ENCODE results near the gene MAP6D1.

The MAP6D1 gene

GRCh38 chr3:183822631-183823030 is 2.7 kb downstream of the MAP6D1 start:
- DNase-seq = no peak

- no peak for DNase-seq
Observed at GRCh38 chr3:183819831-183820230, 5.5 kb downstream of the MAP6D1 start.

DNA sequence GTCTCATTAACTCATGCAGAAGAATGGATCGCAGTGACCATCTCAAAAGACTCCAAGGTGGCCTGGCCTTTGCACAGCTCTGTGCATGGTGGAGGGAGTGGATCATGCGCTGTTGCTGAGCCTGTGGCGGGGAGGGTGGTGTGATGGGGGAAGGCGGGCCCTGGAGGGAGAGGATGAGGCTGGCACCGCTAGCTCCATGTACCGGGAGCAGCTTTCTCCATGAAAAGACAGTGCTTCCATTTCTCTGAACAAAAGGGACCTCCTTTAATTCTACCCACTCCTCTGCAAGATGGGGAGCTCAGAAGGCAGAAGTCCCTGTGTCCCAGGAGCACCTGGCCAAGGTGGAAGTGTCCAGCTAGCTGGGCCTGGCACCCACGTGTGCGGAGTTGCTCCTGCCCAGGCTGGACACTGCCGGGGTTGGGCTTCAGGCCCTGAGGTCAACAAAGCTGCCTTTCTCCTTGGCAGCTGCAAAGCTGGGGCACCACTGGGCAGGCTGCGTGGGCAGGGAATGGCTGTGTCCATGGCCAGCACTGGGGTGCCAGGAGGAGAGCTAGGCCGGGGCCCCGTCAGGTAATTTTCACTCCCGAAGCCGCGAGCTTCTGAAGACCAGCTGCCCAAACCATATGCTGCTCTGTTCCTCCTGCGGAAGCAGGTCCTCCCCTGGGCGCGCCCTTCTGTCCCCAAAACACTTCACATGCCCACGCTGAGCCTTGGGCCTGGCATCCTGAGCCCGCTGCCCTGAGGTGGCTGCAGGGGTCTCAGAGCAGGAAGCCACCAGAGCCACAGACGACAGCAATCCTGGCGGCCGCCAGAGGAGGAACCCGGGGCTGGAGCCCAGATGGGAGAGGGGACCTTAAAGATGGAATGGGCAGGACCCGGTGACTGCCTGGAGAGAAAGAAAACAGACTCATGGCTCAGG is 6.4 kb downstream of the MAP6D1 start:
- no peak for DNase-seq

DNA sequence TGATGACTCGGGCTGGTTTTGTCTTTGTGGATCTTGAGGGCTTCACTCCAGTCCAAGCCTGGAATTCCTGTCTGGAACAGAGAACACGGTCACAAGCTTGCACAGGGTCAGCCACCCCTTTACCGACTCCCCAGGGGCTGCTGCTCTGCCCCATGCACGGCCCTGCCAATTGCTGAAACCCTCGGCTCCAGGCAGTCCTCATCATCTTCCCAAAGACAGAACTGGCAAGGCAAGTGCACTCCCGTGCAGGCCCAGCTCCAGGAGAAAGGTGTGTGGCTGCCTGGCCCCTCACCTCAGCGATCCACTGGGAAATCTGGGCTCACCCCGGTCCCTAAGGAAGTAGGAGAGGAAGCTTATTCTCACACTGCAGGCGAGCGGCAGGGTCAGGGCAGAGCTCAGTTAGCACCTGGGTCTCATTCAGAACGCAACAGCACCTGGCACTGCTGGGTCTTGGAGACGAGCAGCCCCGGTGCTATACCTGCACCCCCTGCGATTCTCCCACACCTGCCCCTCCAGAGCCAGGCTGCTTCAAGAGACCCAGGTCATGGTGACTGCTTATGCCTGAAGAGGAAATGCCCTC is 7.2 kb downstream of the MAP6D1 start:
- DNase-seq = no peak

GRCh38 chr3:183817639-183818038 is 7.7 kb downstream of the MAP6D1 start:
- DNase-seq = no peak

DNA sequence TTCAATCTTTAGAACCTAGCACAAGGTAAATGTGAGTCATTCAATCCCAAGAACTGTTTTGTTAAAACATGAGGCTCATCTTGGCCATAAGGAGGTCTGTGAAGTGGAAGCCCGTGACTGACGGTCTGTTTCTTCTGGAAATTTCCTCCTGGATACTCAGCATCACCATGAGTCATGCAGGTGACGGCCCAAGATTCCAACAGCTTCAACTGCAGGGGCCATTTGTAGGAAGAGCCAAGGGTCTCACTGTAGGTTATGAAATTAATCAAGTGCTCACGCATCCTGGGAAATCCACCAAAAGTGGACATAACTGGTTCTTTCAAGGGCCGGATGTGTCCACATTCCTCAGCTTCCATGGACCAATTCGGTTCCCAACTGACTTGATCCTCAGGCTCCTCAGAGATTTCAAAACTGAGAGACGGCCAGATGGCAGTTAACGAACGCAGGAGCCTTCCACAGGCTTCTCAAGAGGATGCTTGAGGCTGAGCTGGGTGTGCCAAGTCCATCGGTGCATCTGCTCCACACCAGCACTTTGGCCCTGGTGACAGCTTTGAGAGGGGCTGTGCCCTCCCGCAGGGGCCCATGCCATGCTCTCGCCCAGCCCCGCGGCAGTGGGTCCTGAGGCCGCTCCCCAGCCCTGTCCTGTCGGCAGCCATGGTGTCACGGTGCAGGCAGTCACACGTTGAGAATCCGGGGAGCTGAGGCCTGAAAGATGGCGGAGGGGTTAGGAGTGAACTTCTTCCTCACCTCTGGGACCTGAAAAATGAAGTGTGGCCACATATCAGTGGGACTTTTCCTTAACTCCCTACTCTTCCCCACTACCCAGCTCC is 8.5 kb downstream of the MAP6D1 start:
- DNase-seq = no peak

- DNase-seq = no peak
Observed at GRCh38 chr3:183815951-183816475, 9.4 kb downstream of the MAP6D1 start.

DNA sequence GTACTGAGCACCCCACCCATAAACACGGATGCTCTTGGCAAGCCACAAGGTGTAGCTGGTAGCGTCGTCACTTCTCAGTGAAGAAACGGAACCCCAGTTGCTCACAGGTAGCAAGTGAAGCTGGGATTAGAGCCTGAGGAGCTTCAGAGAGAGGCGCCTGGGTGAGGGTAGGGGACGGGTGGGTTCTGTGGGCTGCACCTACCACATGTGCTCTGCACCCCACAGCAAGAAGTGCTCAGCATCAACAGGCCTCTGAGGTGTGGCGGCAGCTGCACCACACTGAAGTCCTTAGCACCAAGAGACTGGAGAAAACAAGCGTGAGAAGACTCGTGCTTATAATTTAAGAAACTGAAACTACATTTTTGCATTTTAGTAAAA is 9.8 kb downstream of the MAP6D1 start:
- no peak for DNase-seq

DNA sequence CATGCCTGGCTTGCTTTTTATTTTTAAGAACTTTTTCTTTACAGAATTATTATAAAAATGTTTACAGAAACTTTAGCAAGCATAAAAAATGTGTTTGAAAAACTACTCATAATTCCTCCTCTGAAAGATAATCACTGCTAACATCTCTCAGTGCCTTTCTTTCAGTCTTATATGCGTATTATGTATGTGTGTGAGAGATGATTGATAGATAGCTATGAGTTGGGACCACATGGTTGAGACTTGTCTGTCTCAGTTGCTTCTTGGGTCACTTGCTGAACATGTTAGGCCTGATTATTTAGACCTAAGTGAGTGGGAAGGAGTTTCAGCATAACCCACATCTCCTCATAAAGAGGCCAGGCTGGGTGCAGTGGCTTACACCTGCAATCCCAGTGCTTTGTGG is 11.1 kb downstream of the MAP6D1 start:
- DNase-seq = no peak

DNA sequence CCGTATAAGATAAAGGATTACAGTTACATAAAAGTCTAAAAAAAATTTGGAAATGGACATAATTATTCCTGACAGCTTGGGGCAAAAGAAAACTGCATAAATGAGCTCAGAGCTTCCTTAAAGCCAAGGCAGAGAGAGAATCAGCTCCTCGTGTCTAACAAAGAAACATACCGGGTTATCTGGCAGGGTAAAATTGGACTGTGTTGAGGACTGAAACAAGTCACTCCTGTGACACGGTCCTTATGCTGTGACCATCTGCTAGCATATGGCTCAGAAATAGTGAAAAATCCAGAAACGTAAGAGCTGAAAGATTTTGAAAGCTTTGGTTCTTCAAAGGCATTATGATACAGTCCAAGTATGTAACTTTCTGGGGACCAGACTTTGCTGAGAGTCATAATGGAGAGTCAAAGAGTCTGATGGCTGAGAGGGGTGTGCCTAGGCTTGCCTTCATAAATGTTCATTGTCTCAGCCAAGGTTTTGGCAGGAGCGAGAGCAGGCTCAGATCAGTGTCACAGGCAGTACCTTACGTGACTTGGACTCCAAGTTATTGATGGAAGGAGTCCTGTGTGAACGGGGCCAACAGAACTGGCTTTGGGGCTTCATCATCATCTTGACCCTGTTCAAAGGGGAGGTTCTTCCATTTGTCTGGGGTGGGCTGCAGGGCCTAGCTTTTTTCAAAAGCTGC is 12.5 kb downstream of the MAP6D1 start:
- no peak for DNase-seq

- no peak for DNase-seq
Observed at GRCh38 chr3:183811638-183812037, 13.7 kb downstream of the MAP6D1 start.

DNA sequence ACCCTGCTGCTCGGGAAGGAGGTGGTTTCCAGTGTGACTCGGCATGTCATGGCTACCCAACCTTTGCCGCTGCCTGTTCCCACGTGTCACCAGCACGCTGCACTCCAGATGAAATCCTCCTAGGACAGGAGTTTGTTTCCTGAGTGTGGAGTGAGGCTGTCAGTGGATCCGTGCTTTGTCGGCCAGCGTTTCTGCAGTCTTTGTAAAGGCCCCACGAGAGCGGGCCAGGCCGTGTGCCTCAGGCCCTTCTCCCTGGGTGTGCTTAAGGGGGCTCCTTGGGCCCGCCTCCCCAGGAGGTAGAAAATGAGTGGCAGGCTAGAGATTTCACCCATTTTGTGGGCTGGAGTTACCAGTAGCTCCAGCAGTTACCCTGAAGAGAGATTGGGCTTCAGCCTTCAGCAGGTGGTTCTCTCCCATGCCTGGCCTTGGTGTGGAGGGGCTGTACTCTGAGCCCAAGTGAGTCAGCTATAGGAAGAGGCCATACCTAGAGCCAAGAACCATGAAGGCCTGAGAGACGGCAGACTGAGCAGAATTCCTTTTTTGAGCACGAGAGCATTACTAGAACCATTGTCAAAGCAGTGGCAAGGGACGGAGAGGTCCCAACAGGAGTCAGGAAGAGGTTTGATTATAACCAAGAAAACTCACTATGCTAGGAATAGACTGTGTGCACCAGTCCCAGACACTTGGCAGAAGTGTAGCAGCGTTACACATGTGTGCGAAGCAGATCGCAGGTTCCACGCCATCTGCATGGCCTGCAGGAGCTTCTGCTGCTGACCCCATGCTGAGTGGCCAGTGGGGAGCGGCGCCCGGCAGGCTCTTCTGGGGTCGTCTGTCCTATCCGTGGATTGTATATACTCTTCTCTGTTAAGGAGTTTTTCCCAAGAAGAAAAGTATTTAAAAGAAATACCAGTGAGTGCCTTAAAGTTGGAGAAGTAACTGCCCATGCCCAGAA is 14.5 kb downstream of the MAP6D1 start:
- DNase-seq = no peak

- DNase-seq = no peak
Observed at GRCh38 chr3:183809270-183809669, 16.1 kb downstream of the MAP6D1 start.

GRCh38 chr3:183808355-183808754 is 17.0 kb downstream of the MAP6D1 start:
- no peak for DNase-seq

- no peak for DNase-seq
Observed at GRCh38 chr3:183807881-183808280, 17.5 kb downstream of the MAP6D1 start.

- DNase-seq = no peak
Observed at GRCh38 chr3:183807209-183807728, 18.1 kb downstream of the MAP6D1 start.

- DNase-seq = no peak
Observed at GRCh38 chr3:183802989-183803388, 22.4 kb downstream of the MAP6D1 start.

DNA sequence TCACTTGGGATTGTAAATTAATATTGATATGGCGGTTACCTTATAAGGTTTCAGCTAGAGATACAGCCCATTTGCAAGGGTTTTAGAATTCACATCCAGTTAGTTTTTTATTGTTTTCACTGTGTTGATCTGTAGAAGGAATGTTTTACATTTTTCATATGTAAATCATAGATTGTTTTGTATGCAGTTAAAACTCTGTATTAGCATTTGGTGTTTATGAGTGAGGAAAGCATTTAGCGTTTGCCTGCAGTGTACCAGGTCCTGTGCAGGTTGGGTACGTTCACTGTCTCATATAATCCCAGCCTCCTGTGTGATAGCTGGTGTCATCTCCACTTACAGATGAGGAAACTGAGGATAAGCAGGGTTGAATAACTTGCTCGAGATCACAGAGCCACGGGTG is 23.8 kb downstream of the MAP6D1 start:
- no peak for DNase-seq

GRCh38 chr3:183800243-183800863 is 25.0 kb downstream of the MAP6D1 start:
- DNase-seq = no peak

DNA sequence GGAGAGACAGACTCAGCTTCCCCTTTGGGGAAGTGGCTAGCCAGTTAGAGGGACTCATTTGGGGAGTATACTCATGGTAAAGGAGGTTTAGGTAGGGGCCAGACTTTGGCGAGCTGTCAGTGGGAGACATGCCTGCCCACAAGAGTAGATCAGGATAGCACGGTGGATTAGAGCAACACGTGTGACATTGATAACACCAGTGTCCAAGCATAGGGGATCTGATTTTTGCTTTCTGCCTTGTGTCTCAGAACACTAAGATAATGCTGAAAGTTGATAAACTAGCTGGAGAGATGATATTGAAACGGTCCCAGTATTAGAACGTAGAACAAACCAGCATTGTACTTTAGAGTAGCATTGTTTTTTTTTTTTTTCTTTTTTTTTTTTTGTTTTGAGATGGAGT is 25.9 kb downstream of the MAP6D1 start:
- DNase-seq = no peak

DNA sequence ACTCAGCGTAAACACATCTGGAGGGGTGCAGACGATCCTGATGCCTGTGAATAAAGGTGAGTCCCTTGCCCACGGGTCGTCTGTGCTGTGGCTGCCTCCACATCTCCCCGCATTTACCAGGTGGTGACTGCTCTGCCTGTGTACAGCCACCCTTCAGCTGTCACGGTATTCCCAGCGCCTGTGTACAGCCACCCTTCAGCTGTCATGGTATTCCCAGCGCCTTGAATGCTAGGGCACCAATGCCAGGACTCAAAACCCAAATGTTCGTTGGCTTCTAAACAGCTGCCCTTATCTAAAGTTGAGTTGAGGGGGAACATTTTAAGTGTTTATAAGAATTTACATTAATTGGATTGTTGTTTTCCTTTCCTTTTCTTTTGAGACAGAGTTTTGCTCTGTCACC is 27.4 kb downstream of the MAP6D1 start:
- DNase-seq = no peak
